GM19351 (cell line): ENCODE data around the gene CYP2S1.
"Not testable (repeated sequence)": the region's sequence is repeated elsewhere in the genome, so short reads cannot be mapped to it uniquely, and the experiment has no call there.

ENCODE experiments used
- ATAC-seq: cut with Tn5 transposase; IDR thresholded peaks from one replicate; pipeline ENCODE4 v1.9.1; 2021; ENCODE audit warnings: mild to moderate bottlenecking, moderate library complexity; ENCODE audit not compliant: unreplicated experiment

Gene CYP2S1, protein sequence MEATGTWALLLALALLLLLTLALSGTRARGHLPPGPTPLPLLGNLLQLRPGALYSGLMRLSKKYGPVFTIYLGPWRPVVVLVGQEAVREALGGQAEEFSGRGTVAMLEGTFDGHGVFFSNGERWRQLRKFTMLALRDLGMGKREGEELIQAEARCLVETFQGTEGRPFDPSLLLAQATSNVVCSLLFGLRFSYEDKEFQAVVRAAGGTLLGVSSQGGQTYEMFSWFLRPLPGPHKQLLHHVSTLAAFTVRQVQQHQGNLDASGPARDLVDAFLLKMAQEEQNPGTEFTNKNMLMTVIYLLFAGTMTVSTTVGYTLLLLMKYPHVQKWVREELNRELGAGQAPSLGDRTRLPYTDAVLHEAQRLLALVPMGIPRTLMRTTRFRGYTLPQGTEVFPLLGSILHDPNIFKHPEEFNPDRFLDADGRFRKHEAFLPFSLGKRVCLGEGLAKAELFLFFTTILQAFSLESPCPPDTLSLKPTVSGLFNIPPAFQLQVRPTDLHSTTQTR

DNA sequence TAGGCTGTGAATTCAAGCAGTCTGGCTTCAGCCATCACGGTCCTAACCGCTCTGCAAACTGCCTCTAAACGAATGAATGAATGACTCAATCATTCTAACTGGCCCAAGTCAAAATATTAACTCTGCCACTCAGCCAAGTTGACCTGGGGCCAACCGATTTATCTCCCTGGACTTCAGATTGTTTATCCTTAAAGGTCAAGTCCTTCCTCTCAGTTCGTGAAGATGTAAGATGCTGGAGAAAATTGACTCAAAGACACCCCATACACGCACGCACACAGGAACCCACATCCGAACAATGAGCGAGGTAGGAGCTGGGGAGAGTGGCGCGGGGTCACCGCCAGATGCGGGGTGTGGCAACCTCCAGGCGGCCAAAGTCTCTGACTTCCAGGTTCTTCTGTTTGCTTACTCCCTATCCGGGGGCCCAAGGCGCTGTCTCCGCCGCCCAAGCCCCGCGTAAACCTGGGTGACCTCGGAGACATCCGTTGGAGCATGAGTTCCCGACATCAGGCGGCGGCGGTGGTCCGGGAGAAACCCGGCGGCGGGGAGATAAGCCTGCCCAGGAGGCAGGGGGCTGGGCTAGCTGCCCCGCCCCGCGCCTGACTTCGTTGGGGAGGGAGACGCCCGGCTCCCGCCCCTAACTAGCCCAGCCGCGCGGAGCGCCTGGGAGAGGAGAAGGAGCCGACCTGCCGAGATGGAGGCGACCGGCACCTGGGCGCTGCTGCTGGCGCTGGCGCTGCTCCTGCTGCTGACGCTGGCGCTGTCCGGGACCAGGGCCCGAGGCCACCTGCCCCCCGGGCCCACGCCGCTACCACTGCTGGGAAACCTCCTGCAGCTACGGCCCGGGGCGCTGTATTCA is at the start of gene CYP2S1:
CYP2S1 (plus strand) TSS at position 646 of the 856 bp plus-strand sequence; CDS start at position 692, 46 bp downstream.
- no peak for ATAC-seq

DNA sequence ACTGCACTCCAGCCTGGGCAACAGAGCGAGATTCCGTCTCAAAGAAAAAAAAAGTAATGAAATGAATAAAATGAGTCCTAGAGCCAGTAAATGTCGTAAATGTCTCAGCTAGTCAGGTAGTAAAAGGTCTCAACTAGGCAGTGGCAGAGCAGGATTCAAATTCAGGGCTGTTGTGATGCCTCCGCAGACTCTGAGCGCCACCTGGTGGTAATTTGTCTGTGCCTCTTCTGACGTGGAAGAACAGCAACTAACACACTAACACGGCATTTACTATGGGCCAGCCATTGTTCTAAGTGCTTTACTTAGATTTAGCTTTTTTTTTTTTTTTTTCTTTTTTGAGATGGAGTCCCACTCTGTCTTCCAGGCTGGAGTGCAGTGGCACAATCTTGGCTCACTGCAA is 48.6 kb upstream of the CYP2S1 start:
- no peak for ATAC-seq

DNA sequence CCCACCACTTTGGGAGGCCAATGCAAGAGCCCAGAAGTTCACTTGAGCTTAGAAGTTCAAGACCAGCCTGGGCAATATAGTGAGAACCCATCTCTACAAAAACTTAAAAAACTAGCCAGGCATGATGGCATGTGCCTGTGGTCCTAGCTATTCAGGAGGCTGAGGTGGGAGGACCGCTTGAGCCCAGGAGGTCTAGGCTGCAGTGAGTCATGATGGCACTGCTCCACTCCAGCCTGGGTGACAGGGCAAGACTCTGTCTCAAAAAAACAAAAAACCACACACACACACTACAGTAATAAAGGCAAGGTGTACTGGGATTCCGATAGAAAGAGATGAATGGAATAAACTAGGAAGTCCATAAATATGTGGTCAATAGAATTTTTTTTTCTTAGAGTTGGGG is 43.2 kb upstream of the CYP2S1 start:
- no peak for ATAC-seq

DNA sequence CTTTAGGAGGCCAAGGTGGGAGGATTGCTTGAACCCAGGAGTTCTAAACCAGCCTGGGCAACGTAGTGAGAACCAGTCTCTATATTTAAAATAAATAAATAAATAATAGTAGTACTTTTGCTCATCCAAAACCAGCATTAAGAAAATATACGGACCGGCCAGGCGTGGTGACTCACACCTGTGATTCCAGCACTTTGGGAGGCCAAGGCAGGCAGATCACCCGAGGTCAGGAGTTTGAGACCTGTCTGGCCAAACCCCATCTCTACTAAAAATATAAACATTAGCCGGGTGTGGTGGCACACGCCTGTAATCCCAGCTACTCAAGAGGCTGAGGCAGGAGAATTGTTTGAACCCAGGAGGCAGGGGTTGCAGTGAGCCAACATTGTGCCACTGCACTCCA is 42.0 kb upstream of the CYP2S1 start:
- ATAC-seq, result not testable (repeated sequence)

DNA sequence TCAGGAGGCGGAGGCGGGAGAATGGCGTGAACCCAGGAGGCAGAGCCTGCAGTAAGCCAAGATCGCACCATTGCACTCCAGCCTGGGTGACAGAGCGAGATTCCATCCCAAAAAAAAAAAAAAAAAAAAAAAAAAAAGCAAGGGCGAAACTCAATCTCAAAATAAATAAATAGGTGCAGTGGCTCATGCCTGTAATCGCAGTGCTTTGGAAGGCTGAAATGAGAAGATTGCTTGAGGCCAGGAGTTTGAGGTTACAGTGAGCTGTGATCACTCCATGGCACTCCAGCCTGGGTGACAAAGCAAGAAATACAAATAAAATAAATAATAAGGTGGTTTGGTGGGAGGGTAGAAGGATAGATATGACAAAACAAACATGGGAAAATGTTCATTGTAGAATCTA is 39.0 kb upstream of the CYP2S1 start:
- no peak for ATAC-seq

DNA sequence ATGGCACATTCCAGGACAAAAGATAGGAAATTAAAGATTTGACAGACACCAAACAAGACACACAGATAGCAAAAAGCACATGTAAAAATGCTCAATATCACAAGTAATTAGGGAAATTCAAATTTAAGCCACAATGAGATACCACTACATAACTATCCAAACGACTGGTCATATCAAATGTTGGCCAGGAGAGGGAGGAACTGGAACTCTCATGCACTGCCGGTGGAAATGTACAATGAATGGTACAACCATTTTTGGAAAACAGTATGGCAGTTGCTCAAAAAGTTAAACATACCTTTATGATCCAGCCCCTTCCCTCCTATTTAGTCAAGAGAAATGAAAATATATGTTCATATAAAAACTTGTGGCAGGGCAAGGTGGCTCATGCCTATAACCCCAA is 36.8 kb upstream of the CYP2S1 start:
- ATAC-seq, result no peak

DNA sequence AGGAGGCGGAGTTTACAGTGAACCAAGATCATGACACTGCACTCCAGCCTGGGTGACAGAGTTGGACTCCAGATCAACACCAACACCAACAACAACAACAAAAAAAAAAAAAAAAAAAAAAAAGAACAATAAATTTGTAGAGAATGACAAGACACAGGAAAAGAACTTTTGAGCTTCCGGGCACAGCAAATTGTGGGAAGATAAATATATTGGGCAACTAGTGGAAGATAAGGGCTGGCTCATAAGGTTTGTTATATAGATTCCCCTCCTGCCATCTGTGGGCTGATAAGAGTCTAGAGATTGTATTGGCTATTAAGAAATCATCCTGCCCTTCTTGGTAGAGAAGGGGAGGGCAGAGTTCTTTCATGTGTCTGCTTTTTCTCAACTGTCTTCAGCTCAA is 33.1 kb upstream of the CYP2S1 start:
- no peak for ATAC-seq

DNA sequence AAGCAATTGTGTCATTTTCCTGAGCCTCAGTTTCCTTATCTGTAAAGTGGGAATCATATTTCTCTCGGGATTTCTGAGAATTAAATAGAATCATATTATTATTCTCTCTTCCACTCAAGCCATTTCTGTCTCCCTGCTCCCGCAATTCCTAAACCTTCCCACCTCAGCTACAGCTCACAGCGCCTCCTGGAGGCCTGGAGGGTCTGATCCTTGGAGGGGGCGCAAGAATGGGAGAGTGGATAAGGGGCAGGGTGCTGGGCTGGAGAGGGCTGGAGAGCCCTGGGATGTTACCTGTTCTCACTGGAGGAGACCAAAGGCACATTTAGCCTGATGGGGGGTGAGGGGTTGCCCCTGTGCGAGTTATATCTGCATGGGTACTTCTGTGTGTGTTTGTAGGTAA is 31.1 kb upstream of the CYP2S1 start:
- ATAC-seq, result no peak

DNA sequence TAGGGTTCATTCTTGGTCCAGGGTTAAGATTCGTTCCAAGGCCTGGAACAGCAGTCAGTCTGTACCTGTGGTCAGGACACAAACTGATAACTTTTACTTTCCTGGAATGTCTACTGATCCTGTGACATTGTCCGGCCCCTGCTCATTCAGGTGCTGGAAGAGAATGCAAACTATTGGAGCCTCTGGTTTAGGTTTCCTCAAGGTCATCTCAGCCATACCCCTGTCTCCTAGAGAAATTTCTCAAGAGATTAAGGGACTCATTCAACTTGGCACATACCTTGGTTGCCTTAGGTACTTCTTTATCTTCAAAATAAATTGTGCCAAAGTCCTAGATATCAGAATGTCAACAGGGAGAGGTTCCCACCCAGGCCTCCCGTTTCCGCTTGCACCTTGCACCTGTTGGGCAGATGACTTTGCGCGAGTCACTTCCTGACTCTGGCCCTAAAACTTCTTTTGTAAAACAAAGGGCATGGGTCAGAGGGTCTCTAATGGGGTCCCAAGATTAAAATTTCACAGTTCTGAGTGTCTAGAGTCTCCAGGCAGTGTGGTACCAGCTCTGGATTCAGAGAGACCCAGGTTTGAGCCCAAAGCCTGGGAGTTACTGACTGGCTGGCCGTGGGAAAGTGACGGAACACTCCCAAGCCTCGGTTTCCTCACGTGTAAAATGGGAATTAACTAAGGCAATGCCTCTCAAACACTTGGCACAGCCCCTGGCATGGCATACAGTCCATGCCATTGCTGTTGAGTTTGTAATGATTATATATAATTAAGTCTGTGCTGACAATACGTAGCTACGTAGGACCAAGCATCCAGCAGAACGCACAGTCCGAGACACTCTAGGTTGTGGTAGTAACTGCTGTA is 25.8 kb upstream of the CYP2S1 start:
- no peak for ATAC-seq

DNA sequence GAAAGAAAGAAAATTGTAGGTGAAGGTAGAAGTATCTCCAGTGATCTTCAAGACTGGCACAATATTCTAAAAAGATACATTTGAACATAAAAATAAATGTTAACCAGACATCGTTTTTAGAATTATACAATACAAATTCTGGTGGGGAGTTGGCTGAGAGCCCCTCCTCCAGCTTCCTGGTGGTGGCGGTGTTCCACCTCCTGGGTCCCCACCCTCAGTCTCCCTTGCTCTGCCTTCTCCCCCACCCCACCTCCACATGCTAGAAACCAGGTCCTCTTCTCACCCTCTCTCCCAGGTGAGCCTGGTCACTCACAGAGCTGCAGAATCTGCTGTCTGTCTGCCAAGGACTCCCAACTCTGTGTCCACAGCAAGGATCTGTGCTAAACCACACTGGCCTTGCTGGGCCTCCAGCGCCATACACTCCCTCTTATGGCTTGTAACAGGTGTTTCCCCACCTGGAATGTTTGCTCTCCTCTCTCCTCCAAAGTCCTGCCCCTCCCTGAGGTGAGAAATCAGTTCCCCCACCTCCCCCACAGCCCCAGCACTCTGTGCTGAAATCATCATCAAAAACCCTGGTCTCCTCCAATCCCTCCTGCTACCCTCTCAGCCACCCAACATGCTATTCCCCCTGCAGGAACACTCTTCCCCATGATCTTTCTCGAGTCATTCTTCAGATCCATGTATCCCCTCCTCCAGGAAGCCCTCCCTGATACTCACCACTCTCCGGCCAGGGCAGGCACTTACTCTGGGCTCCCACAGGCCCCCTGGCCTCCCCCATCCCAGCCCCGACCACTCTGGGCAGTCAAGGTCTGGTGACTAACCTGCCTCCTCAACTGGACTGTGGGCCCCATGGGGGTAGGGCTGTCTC is 20.5 kb upstream of the CYP2S1 start:
- ATAC-seq, result no peak

DNA sequence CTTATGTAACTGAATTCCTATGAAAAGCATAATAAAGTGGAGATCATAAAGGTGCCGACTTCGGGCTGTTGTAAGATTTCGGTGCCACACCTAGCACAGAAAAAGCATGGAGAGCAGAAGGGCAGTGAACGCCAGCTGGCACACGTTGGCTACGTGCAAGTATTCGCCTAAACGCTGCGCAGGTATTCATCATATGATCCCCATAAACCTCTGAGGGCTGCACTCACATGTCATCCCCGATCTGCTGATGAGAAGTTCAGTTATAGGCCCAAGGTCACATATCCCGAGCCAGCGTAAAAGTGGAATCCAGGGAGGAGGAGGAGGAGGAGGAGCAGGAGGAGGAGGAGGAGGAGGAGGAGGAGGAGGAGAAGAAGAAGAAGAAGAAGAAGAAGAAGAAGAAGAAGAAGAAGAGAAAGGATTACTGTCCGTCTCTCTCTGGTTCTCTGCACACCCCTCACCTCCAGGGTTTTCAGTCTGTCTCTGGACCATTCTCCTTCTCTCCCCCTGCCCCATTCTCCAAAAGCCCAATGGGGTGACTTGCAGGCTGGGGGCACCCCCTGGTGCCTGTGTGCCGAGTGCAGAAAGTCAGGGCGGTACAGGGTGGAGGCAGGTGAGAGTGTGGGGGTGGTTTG is 18.6 kb upstream of the CYP2S1 start:
- ATAC-seq, result no peak

DNA sequence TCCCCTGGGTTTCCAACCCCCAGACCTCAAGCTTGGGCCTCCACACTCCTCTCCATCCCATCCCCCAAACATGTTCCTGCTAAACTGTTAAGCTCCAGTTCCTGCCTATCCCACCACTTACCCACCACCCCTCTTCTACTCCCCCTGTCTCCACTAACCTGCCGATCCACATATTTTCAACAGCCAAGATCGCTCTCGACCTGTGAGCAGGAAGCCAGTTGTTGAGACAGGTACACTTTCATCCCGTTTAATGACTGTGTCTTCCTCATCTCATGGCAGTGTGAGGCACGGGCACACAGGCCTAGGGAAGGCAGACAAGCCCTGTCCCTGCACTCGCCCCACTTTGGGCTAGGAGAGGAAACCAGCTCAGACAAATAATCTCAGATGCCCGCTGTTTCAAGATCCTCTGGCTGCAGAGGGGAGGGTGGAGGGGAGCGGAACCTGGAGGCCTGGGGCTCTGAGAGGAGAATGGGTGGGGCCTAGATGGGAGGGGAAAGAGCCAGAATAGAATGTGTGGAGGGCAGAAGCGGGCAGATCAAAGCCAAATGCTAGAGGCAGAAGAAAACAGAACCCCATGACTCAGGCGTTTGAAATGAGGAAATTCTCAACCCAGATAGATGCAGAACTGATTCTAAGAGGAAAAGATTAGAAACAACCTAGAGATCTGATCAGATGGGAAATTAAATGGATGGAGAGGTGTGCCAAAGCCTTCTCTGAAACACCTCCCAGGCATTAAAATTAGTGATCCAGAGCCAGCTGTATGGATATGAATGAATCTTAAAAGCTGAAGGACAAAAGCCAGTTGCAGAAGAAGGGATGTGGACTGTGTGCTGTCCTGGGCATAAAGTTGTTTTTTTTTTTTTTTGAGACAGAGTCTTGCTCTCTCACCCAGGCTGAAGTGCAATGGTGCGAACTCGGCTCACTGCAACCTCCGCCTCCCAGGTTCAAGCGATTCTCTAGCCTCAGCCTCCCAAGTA is 16.9 kb upstream of the CYP2S1 start:
- no peak for ATAC-seq

DNA sequence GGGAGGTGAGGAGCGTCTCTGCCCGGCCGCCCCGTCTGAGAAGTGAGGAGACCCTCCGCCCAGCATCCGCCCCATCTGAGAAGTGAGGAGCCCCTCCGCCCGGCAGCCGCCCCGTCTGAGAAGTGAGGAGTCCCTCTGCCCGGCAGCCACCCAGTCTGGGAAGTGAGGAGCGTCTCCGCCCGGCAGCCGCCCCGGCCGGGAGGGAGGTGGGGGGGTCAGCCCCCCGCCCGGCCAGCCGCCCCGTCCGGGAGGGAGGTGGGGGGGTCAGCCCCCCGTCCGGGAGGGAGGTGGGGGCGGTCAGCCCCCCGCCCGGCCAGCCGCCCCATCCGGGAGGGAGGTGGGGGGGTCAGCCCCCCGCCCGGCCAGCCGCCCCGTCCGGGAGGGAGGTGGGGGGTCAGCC is 12.8 kb upstream of the CYP2S1 start:
- ATAC-seq, result not testable (repeated sequence)

DNA sequence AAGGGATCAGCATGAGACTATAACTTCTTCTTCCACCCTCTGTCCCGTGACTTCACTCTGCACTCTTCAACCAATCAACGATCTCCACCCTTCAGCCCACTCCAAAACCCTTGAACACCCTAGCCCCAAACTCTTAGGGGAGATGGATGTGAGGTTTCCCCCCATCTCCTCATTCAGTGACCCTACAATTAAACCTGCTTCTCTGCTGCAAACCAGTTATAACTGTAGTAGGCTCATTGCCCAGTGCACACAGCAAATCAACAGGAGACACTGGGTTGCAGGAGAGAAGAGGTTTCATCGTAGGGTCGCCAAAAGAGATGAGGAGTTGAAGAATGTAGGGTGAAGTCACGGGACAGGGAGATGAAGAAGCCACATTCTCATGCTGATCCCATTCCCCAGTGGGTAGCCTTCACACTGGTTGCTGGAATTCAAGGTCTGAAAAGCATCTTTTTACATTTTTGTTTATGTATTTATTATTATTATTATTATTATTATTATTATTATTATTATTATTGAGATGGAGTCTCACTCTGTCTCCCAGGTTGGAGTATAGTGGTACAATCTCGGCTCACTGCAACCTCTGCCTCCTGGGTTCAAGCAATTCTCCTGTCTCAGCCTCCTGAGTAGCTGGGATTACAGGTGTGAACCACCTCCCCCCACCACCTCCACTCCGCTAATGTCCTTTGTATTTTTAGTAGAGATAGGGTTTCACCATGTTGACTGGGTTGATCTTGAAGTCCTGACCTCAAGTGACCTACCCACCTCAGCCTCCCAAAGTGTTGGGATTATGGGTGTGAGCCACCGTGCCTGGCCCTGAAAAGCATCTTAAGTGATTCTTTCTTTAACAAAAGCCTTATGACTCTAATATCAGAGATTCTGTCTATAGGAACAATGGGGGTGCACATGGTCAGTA is 5.8 kb upstream of the CYP2S1 start:
- no peak for ATAC-seq

DNA sequence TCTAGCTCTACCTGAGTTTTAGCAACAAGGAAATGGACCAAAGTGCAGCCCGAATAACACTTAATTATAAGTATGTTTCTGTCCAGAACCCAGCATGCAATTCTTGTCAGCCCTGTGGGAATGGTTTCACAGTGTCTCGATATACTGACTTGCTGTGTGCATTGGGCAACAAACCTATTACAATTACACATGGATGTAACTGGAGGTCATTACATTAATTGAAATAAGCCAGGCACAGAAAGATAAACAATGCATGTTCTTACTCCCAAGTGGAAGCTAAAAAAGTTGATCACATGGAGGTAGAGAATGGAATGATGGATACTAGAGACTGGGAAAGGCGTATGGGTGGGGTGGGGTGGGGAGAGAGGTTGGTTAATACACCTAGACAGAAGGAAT is 5.1 kb upstream of the CYP2S1 start:
- no peak for ATAC-seq

DNA sequence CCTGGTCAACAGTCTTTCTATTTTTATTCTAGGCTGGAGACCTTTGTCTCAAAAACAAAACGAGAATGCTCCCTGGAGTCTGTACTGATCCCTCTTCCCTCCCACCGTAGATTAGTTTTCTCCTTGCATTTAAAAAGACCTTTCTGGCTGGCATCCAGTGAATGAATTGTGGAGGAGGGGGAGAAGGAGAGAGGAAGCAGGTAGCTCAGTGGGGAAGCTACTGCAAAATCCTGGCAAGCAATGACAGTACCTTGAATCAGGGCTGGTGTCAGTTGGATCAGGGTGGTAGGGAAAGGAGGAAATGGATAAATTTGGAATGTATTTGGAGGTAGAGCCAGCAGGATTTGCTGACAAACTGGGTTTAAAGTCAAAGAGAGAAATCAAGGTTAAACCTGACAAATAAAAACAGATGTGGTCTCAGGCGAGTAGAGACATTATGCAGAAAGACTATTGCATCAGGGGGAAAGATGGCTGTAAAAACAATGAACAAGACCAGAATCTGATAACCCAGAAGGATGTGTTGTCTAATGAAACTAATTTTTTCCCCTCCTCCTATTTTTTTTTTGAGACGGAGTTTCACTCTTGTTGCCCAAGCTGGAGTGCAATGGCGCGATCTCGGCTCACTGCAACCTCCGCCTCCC is 3.5 kb upstream of the CYP2S1 start:
- no peak for ATAC-seq
